ENCODE results near the gene SPRR2B. TPM values are rescaled to one million over a fixed set of nuclear protein-coding genes. Genes with fewer than 3 reads are reported as not detected.

The SPRR2B gene
- total RNA-seq (2022; extraction: Qiagen RNA extraction; ENCODE audit: low read depth) = not detected in 5 replicates

GRCh38 chr1:153071511-153071910 is at the start of gene SPRR2B:
Gene SPRR2B, minus strand, starts transcription at chr1:153071611. Its CDS starts 772 bp downstream, at chr1:153070839.

GRCh38 chr1:153113416-153113815 is 42.0 kb upstream of the SPRR2B start, which contains the start of gene SPRR2F:
Gene SPRR2F, minus strand, starts transcription at chr1:153113516. Its CDS starts 783 bp downstream, at chr1:153112733.

GRCh38 chr1:153094426-153094825 is 23.0 kb upstream of the SPRR2B start, which contains the start of gene SPRR2E:
Gene SPRR2E, minus strand, starts transcription at chr1:153094526. Its CDS starts 775 bp downstream, at chr1:153093751.

GRCh38 chr1:153057375-153057774 is 14.0 kb downstream of the SPRR2B start, which contains the start of gene SPRR2A:
Gene SPRR2A, minus strand, starts transcription at chr1:153057512. Its CDS starts 777 bp downstream, at chr1:153056735.

GRCh38 chr1:153040950-153041631 is 30.3 kb downstream of the SPRR2B start, which contains the start of gene SPRR2D:
Gene SPRR2D, minus strand, starts transcription at chr1:153041120. Its CDS starts 774 bp downstream, at chr1:153040346.

GRCh38 chr1:153030895-153031294 is 40.5 kb downstream of the SPRR2B start, which contains the start of gene SPRR1B:
Gene SPRR1B, plus strand, starts transcription at chr1:153031203. Its CDS starts 1,143 bp downstream, at chr1:153032346.

Other genes starting within 250 kb of the SPRR2B start
- gene LCE1A, start 244.1 kb downstream of the SPRR2B start, total RNA-seq (2022; extraction: Qiagen RNA extraction; ENCODE audit: low read depth) = not detected in 5 replicates
- gene LCE6A, start 228.8 kb downstream of the SPRR2B start, total RNA-seq (2022; extraction: Qiagen RNA extraction; ENCODE audit: low read depth) = not detected in 5 replicates
- not detected in 5 replicates for gene LCE7A, start 211.6 kb downstream of the SPRR2B start, total RNA-seq (2022; extraction: Qiagen RNA extraction; ENCODE audit: low read depth)
- not detected in 5 replicates for gene SMCP, start 193.3 kb downstream of the SPRR2B start, total RNA-seq (2022; extraction: Qiagen RNA extraction; ENCODE audit: low read depth)
- 0.08 TPM in 1 of 5 replicates, not detected in the others for gene IVL, start 163.1 kb downstream of the SPRR2B start, total RNA-seq (2022; extraction: Qiagen RNA extraction; ENCODE audit: low read depth)
- gene SPRR5, start 124.4 kb downstream of the SPRR2B start, total RNA-seq (2022; extraction: Qiagen RNA extraction; ENCODE audit: low read depth) = not detected in 5 replicates
- gene SPRR4, start 101.0 kb downstream of the SPRR2B start, total RNA-seq (2022; extraction: Qiagen RNA extraction; ENCODE audit: low read depth) = not detected in 5 replicates
- gene SPRR1A, start 87.5 kb downstream of the SPRR2B start, total RNA-seq (2022; extraction: Qiagen RNA extraction; ENCODE audit: low read depth) = not detected in 5 replicates
- gene SPRR3, start 69.9 kb downstream of the SPRR2B start, total RNA-seq (2022; extraction: Qiagen RNA extraction; ENCODE audit: low read depth) = not detected in 5 replicates
- gene SPRR1B, start 40.4 kb downstream of the SPRR2B start, total RNA-seq (2022; extraction: Qiagen RNA extraction; ENCODE audit: low read depth) = not detected in 5 replicates
- gene SPRR2D, start 30.5 kb downstream of the SPRR2B start, total RNA-seq (2022; extraction: Qiagen RNA extraction; ENCODE audit: low read depth) = not detected in 5 replicates
- not detected in 5 replicates for gene SPRR2A, start 14.1 kb downstream of the SPRR2B start, total RNA-seq (2022; extraction: Qiagen RNA extraction; ENCODE audit: low read depth)
- not detected in 5 replicates for gene SPRR2E, start 22.9 kb upstream of the SPRR2B start, total RNA-seq (2022; extraction: Qiagen RNA extraction; ENCODE audit: low read depth)
- not detected in 5 replicates for gene SPRR2F, start 41.9 kb upstream of the SPRR2B start, total RNA-seq (2022; extraction: Qiagen RNA extraction; ENCODE audit: low read depth)
- not detected in 5 replicates for gene SPRR2G, start 79.3 kb upstream of the SPRR2B start, total RNA-seq (2022; extraction: Qiagen RNA extraction; ENCODE audit: low read depth)
- not detected in 5 replicates for gene LELP1, start 131.8 kb upstream of the SPRR2B start, total RNA-seq (2022; extraction: Qiagen RNA extraction; ENCODE audit: low read depth)
- gene PRR9, start 146.0 kb upstream of the SPRR2B start, total RNA-seq (2022; extraction: Qiagen RNA extraction; ENCODE audit: low read depth) = not detected in 5 replicates
- gene LORICRIN, start 188.1 kb upstream of the SPRR2B start, total RNA-seq (2022; extraction: Qiagen RNA extraction; ENCODE audit: low read depth) = not detected in 5 replicates
- gene PGLYRP3, start 241.3 kb upstream of the SPRR2B start, total RNA-seq (2022; extraction: Qiagen RNA extraction; ENCODE audit: low read depth) = not detected in 5 replicates